Measurements from ENCODE around the gene PFKP.
A peak's percentile ranks its signal among the peaks of the same experiment; 100 is the strongest.

GRCh38 chr10:3043512-3044368 is 23.6 kb upstream of the PFKP start:
- TF ChIP-seq CTCF (IDR thresholded peaks at IDR 0.05; ENCODE audit: low read length), result peak; percentile 41
- no peak for TF ChIP-seq EZH2 (optimal IDR thresholded peaks at IDR 0.05; ENCODE audit: low read depth, low read length)

All from MM.1S (cell line).